NCI-H748 (cell line): ENCODE results near the gene SLC5A6.
A peak's percentile ranks its signal among the peaks of the same experiment; 100 is the strongest.
"Not testable (repeated sequence)": the region's sequence is repeated elsewhere in the genome, so short reads cannot be mapped to it uniquely, and the experiment has no call there.

ENCODE experiments used
- DNase-seq: peaks from one replicate; lab custom pipeline; 2025; ENCODE audit not compliant: unreplicated experiment; lab: John Stamatoyannopoulos, UW

SLC5A6 gene

GRCh38 chr2:27208486-27209050 lies 3.5 kb downstream of the SLC5A6 start:
- DNase-seq: no peak

GRCh38 chr2:27206346-27206745 lies 5.7 kb downstream of the SLC5A6 start:
- DNase-seq: no peak

- DNase-seq: no peak
Measured at GRCh38 chr2:27205206-27205605, 6.9 kb downstream of the SLC5A6 start.

- no peak for DNase-seq
Measured at GRCh38 chr2:27204566-27204965, 7.5 kb downstream of the SLC5A6 start.

- DNase-seq: no peak
Measured at GRCh38 chr2:27203741-27204140, 8.3 kb downstream of the SLC5A6 start.

- DNase-seq: no peak
Measured at GRCh38 chr2:27202854-27203253, 9.2 kb downstream of the SLC5A6 start.

- DNase-seq: no peak
Measured at GRCh38 chr2:27201675-27202074, 10.4 kb downstream of the SLC5A6 start.

GRCh38 chr2:27199241-27199640 lies 12.8 kb downstream of the SLC5A6 start:
- no peak for DNase-seq

GRCh38 chr2:27198627-27199026 lies 13.4 kb downstream of the SLC5A6 start:
- DNase-seq: no peak

- not testable (repeated sequence) for DNase-seq
Measured at GRCh38 chr2:27198068-27198467, 14.0 kb downstream of the SLC5A6 start.

- not testable (repeated sequence) for DNase-seq
Measured at GRCh38 chr2:27195799-27196198, 16.3 kb downstream of the SLC5A6 start.

GRCh38 chr2:27194538-27195354 lies 17.3 kb downstream of the SLC5A6 start:
- DNase-seq: peak; percentile 30

GRCh38 chr2:27191070-27191829 lies 20.8 kb downstream of the SLC5A6 start:
- peak; percentile 60 for DNase-seq

- DNase-seq: no peak
Measured at GRCh38 chr2:27189989-27190388, 22.1 kb downstream of the SLC5A6 start.

- DNase-seq: no peak
Measured at GRCh38 chr2:27186613-27187345, 25.3 kb downstream of the SLC5A6 start.

GRCh38 chr2:27185331-27186026 lies 26.6 kb downstream of the SLC5A6 start:
- DNase-seq: no peak

GRCh38 chr2:27184115-27184514 lies 28.0 kb downstream of the SLC5A6 start:
- DNase-seq: no peak

GRCh38 chr2:27182346-27182745 lies 29.7 kb downstream of the SLC5A6 start:
- DNase-seq: no peak

GRCh38 chr2:27179344-27180000 lies 32.6 kb downstream of the SLC5A6 start:
- no peak for DNase-seq

- DNase-seq: no peak
Measured at GRCh38 chr2:27178469-27178868, 33.6 kb downstream of the SLC5A6 start.
